Osteocyte (in vitro differentiated cells): ENCODE data around the gene NOS1AP. TPM values are rescaled to one million over a fixed set of nuclear protein-coding genes. Genes with fewer than 3 reads are reported as not detected.

ENCODE experiments used
- DNase-seq: peaks from one replicate; pipeline ENCODE4 v3.0.0; 2021; ENCODE audit warnings: mixed read lengths; ENCODE audit not compliant: unreplicated experiment; ENCODE audit errors: extremely low spot score
- H3K27ac Mint-ChIP-seq: one replicate; pipeline ENCODE4 v1.8.0; 2021; ENCODE audit warnings: mild to moderate bottlenecking, mixed read lengths; ENCODE audit not compliant: unreplicated experiment
- H3K27me3 Mint-ChIP-seq: one replicate; pipeline ENCODE4 v1.8.0; 2021; ENCODE audit warnings: mixed read lengths; ENCODE audit not compliant: unreplicated experiment
- H3K36me3 Mint-ChIP-seq: one replicate; pipeline ENCODE4 v1.8.0; 2021; ENCODE audit warnings: mixed read lengths; ENCODE audit not compliant: unreplicated experiment
- H3K4me1 Mint-ChIP-seq: one replicate; pipeline ENCODE4 v1.8.0; 2021; ENCODE audit warnings: mixed read lengths; ENCODE audit not compliant: unreplicated experiment
- H3K4me3 Mint-ChIP-seq: one replicate; pipeline ENCODE4 v1.8.0; 2021; ENCODE audit warnings: mild to moderate bottlenecking, moderate library complexity, mixed read lengths; ENCODE audit not compliant: unreplicated experiment
- H3K9me3 Mint-ChIP-seq: one replicate; pipeline ENCODE4 v1.8.0; 2021; ENCODE audit warnings: mixed read lengths; ENCODE audit not compliant: unreplicated experiment
- total RNA-seq: library from RNA; stranded (reverse); gene quantifications from 2 replicates; pipeline ENCODE4 v1.2.1, GENCODE V29; 2021
- TF ChIP-seq, protein P1 (sequence below): fragments of 200-600 bp; sonication (generic); IDR thresholded peaks from 2 replicates; pipeline ENCODE4 v1.5.0; 2021; ENCODE audit warnings: antibody characterized with exemption, mild to moderate bottlenecking, moderate library complexity

NOS1AP gene
- total RNA-seq, 1 donor from 2014 or later = 2.5 TPM

DNA sequence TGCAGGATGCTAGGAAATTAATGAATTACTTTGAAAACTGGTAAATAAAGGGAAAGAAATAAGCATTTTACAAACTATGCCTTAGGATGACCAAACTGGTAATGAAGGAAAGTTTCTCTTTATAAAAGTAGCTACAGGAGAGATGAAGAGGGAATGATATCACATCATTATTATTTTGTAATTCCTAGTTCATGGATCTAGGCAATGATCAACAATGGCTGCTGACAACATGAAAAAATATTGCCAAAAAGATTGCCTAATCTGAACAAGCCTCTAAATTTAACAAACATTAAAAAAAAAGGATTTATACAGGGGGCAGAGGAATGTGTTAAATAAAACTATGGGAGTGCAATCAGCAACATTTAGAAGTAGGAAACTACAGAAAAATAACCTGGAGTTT is 38.9 kb downstream of the NOS1AP start:
- H3K9me3 Mint-ChIP-seq = peaks cover 4% of the 10 kb centered on the region
- TF ChIP-seq, protein P1, sequence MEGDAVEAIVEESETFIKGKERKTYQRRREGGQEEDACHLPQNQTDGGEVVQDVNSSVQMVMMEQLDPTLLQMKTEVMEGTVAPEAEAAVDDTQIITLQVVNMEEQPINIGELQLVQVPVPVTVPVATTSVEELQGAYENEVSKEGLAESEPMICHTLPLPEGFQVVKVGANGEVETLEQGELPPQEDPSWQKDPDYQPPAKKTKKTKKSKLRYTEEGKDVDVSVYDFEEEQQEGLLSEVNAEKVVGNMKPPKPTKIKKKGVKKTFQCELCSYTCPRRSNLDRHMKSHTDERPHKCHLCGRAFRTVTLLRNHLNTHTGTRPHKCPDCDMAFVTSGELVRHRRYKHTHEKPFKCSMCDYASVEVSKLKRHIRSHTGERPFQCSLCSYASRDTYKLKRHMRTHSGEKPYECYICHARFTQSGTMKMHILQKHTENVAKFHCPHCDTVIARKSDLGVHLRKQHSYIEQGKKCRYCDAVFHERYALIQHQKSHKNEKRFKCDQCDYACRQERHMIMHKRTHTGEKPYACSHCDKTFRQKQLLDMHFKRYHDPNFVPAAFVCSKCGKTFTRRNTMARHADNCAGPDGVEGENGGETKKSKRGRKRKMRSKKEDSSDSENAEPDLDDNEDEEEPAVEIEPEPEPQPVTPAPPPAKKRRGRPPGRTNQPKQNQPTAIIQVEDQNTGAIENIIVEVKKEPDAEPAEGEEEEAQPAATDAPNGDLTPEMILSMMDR = no peak
- no peak for DNase-seq
- H3K4me3 Mint-ChIP-seq = no peak overlapping the region
- no peaks in the 10 kb centered on the region for H3K4me1 Mint-ChIP-seq
- H3K27ac Mint-ChIP-seq = no peak overlapping the region
- no peaks in the 10 kb centered on the region for H3K36me3 Mint-ChIP-seq
- peaks cover 29% of the 10 kb centered on the region for H3K27me3 Mint-ChIP-seq

GRCh38 chr1:162110910-162111309 is 41.4 kb downstream of the NOS1AP start:
- H3K36me3 Mint-ChIP-seq = no peaks in the 10 kb centered on the region
- no peak for DNase-seq
- TF ChIP-seq, protein P1 = no peak
- H3K9me3 Mint-ChIP-seq = no peaks in the 10 kb centered on the region
- no peaks in the 10 kb centered on the region for H3K4me1 Mint-ChIP-seq
- no peak overlapping the region for H3K4me3 Mint-ChIP-seq
- H3K27ac Mint-ChIP-seq = no peak overlapping the region
- peaks cover 29% of the 10 kb centered on the region for H3K27me3 Mint-ChIP-seq

GRCh38 chr1:162111572-162111971 is 42.1 kb downstream of the NOS1AP start:
- Mint-ChIP-seq H3K4me3 (no peak overlapping the region), H3K27ac (no peak overlapping the region), H3K36me3 (no peaks in the 10 kb centered on the region), H3K4me1 (no peaks in the 10 kb centered on the region), H3K27me3 (peaks cover 30% of the 10 kb centered on the region), H3K9me3 (no peaks in the 10 kb centered on the region)
- TF ChIP-seq, protein P1 = no peak
- DNase-seq = no peak

- DNase-seq = no peak
- H3K4me3 Mint-ChIP-seq = no peak overlapping the region
- H3K36me3 Mint-ChIP-seq = no peaks in the 10 kb centered on the region
- TF ChIP-seq, protein P1 = no peak
- no peak overlapping the region for H3K27ac Mint-ChIP-seq
- H3K9me3 Mint-ChIP-seq = no peaks in the 10 kb centered on the region
- no peaks in the 10 kb centered on the region for H3K4me1 Mint-ChIP-seq
- H3K27me3 Mint-ChIP-seq = peaks cover 34% of the 10 kb centered on the region
Observed at GRCh38 chr1:162113419-162113818, 43.9 kb downstream of the NOS1AP start.

DNA sequence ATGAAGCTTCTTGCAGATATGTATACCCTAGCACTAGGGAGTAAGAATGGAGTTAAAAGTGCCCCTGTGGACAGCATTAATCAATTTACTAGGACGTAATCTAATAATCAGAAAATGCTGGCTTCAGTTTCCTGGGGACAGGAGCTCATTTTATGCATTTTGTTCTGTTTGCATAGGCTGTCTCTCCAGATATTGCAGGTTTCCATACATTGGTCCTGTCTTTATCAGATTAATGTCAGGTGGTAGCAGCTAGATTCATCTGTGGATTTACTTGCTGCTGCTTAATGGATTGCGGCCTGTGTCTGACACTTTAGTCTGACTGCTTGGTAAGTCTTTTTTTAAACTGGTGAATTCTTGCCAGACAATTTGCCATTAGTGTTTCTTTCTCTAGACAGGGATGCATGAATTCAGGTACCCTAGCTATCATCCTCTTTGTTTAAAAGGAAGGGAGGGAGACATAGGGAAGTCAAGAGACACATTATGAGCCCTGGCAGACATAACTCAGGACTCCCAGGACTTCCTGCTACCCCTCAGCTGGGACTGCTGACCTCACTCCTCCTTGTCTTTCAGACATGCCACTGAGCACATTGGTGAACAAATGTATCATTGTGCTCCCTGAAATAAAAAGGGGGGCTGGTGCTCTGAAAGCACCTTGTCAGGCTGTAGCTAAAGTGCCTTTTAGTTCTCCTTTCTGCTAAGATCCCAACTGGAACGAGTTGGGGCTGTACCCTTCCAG is 47.7 kb downstream of the NOS1AP start:
- Mint-ChIP-seq H3K4me3 (no peak overlapping the region), H3K36me3 (no peaks in the 10 kb centered on the region), H3K27me3 (peaks cover 33% of the 10 kb centered on the region), H3K9me3 (no peaks in the 10 kb centered on the region), H3K27ac (no peak overlapping the region), H3K4me1 (no peaks in the 10 kb centered on the region)
- TF ChIP-seq, protein P1 = no peak
- no peak for DNase-seq
